T-helper 1 cell treated with Interleukin-12 subunit alpha and Interleukin-12 subunit beta and Interleukin-4 antibody, amounts not matched to agents 30 μg/mL and 1 μg/mL, for 36 hours (primary cell): ENCODE data around the gene SPATA13.
"Not testable (repeated sequence)": the region's sequence is repeated elsewhere in the genome, so short reads cannot be mapped to it uniquely, and the experiment has no call there.

Experiments used
- H3K27ac Mint-ChIP-seq: one replicate; pipeline ENCODE4 v1.8.0; 2021; ENCODE audit warnings: mild to moderate bottlenecking, mixed read lengths
- H3K27me3 Mint-ChIP-seq: one replicate; pipeline ENCODE4 v1.8.0; 2021; ENCODE audit warnings: low read depth, mixed read lengths
- H3K36me3 Mint-ChIP-seq: one replicate; pipeline ENCODE4 v1.8.0; 2021; ENCODE audit warnings: low read depth, mixed read lengths
- H3K4me1 Mint-ChIP-seq: one replicate; pipeline ENCODE4 v1.8.0; 2021; ENCODE audit warnings: low read depth, mixed read lengths
- H3K4me3 Mint-ChIP-seq: one replicate; pipeline ENCODE4 v1.8.0; 2021; ENCODE audit warnings: mild to moderate bottlenecking, moderate library complexity, mixed read lengths
- H3K9me3 Mint-ChIP-seq: one replicate; pipeline ENCODE4 v1.8.0; 2021; ENCODE audit warnings: mixed read lengths

Gene SPATA13

DNA sequence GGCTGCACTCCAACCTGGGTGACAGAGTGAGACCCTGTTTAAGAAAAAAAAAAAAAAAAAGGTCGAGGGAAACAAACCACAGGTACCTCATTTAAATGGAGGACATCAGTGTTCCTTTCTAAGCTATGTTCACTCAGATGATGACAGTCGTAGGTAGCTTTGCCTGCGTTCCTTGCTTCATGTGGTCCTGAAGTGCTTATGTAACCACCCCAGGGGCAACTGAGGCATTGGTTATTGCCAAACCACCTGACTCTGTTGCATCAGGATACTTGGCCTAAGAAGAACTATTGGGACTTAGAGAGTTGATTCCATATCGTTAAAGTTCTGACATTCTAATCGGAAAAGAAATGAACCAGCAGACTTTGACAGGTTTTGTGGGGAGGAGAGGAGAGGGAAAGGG, 51.7 kb downstream of the SPATA13 start:
- H3K9me3 Mint-ChIP-seq = no peaks in the 10 kb centered on the region
- H3K27me3 Mint-ChIP-seq = no peaks in the 10 kb centered on the region
- H3K36me3 Mint-ChIP-seq = no peaks in the 10 kb centered on the region
- H3K27ac Mint-ChIP-seq = no peak overlapping the region
- no peak overlapping the region for H3K4me3 Mint-ChIP-seq
- peaks cover 31% of the 10 kb centered on the region for H3K4me1 Mint-ChIP-seq

DNA sequence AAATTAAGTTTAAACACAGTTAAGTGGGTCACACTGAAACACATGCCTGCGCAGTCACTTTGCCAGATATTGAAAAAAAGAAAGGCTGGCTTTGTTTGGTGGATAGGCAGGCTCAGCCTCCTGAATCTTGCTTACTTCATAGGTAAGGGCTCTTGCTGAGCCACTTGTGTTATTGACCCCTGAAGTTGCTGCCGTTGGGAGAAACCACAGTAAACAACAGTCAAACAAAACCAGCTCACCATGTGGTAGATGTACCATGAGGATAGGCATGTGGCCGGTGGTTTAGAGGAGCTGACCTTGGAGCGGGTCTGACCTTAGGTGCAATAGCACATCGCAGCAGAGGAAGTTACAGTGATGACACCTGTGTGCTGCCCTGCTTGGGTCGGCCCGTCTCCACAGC, 52.2 kb downstream of the SPATA13 start:
- peaks cover 35% of the 10 kb centered on the region for H3K4me1 Mint-ChIP-seq
- no peaks in the 10 kb centered on the region for H3K36me3 Mint-ChIP-seq
- H3K27me3 Mint-ChIP-seq = no peaks in the 10 kb centered on the region
- no peak overlapping the region for H3K4me3 Mint-ChIP-seq
- no peaks in the 10 kb centered on the region for H3K9me3 Mint-ChIP-seq
- no peak overlapping the region for H3K27ac Mint-ChIP-seq

DNA sequence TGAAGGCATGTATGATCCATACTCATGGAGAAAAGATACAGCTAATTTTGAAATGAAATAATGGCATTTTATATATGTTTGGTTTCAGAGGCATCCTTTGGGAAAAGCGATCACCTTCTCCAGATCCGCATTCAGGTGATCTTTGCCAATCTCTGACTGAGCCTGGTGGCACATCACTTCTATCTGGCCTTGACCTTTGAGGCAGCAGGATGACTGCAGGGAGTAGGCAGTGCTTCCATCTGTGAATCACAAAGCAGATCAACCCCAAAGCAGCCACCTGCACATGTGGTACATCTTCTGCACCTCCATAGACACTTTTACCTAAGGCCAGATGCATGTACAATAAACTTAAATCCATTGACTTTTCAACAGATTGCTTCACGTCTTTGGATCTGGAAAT, 53.4 kb downstream of the SPATA13 start:
- H3K36me3 Mint-ChIP-seq = peaks cover under 1% of the 10 kb centered on the region
- H3K27me3 Mint-ChIP-seq = no peaks in the 10 kb centered on the region
- H3K9me3 Mint-ChIP-seq = no peaks in the 10 kb centered on the region
- H3K4me3 Mint-ChIP-seq = no peak overlapping the region
- no peak overlapping the region for H3K27ac Mint-ChIP-seq
- H3K4me1 Mint-ChIP-seq = peaks cover 37% of the 10 kb centered on the region

GRCh38 chr13:24214528-24214927, 54.0 kb downstream of the SPATA13 start:
- H3K36me3 Mint-ChIP-seq = peaks cover 2% of the 10 kb centered on the region
- no peak overlapping the region for H3K27ac Mint-ChIP-seq
- peaks cover 40% of the 10 kb centered on the region for H3K4me1 Mint-ChIP-seq
- H3K27me3 Mint-ChIP-seq = no peaks in the 10 kb centered on the region
- no peak overlapping the region for H3K4me3 Mint-ChIP-seq
- H3K9me3 Mint-ChIP-seq = no peaks in the 10 kb centered on the region

DNA sequence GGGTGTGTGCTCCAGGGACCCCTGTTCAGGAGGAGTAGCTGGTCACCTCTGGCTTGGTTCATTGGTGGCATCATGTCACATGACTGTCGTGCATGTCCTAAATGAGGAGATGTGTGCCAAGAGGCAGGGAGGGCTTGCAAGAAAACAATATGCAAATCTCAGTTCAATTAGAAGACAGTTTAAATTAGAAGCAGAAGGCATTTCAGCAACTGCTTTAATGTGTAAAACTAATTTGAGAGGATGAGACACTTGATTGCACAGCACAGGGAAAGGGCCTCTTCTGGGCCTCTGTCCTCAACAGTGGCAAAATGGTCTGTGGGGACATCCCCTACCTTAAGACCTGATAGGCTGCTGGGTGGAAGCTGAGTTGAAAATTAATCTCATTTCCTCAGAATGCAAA, 54.6 kb downstream of the SPATA13 start:
- Mint-ChIP-seq H3K36me3 (peaks cover 2% of the 10 kb centered on the region), H3K27me3 (no peaks in the 10 kb centered on the region), H3K4me3 (no peak overlapping the region), H3K9me3 (no peaks in the 10 kb centered on the region), H3K27ac (no peak overlapping the region), H3K4me1 (peaks cover 43% of the 10 kb centered on the region)

GRCh38 chr13:24215732-24216131, 55.2 kb downstream of the SPATA13 start:
- peaks cover 43% of the 10 kb centered on the region for H3K4me1 Mint-ChIP-seq
- H3K27me3 Mint-ChIP-seq = no peaks in the 10 kb centered on the region
- H3K27ac Mint-ChIP-seq = no peak overlapping the region
- no peaks in the 10 kb centered on the region for H3K9me3 Mint-ChIP-seq
- H3K4me3 Mint-ChIP-seq = no peak overlapping the region
- H3K36me3 Mint-ChIP-seq = peaks cover 2% of the 10 kb centered on the region

- H3K4me1 Mint-ChIP-seq = peaks cover 43% of the 10 kb centered on the region
- H3K27me3 Mint-ChIP-seq = no peaks in the 10 kb centered on the region
- H3K36me3 Mint-ChIP-seq = peaks cover 2% of the 10 kb centered on the region
- H3K27ac Mint-ChIP-seq = no peak overlapping the region
- H3K9me3 Mint-ChIP-seq = no peaks in the 10 kb centered on the region
- H3K4me3 Mint-ChIP-seq = no peak overlapping the region
These were observed 55.7 kb downstream of the SPATA13 start for GRCh38 chr13:24216176-24216575.

GRCh38 chr13:24216779-24217178, 56.3 kb downstream of the SPATA13 start:
- H3K9me3 Mint-ChIP-seq, H3K4me3 Mint-ChIP-seq, H3K27me3 Mint-ChIP-seq, H3K36me3 Mint-ChIP-seq: not testable (repeated sequence)
- peak overlapping the region; percentile 23 for H3K27ac Mint-ChIP-seq
- H3K4me1 Mint-ChIP-seq = peaks cover 43% of the 10 kb centered on the region

- H3K27me3 Mint-ChIP-seq = no peaks in the 10 kb centered on the region
- H3K36me3 Mint-ChIP-seq = peaks cover 2% of the 10 kb centered on the region
- H3K4me3 Mint-ChIP-seq = no peak overlapping the region
- H3K27ac Mint-ChIP-seq = peak overlapping the region; percentile 58
- no peaks in the 10 kb centered on the region for H3K9me3 Mint-ChIP-seq
- H3K4me1 Mint-ChIP-seq = peaks cover 43% of the 10 kb centered on the region
These were observed 57.2 kb downstream of the SPATA13 start for GRCh38 chr13:24217601-24218281.

DNA sequence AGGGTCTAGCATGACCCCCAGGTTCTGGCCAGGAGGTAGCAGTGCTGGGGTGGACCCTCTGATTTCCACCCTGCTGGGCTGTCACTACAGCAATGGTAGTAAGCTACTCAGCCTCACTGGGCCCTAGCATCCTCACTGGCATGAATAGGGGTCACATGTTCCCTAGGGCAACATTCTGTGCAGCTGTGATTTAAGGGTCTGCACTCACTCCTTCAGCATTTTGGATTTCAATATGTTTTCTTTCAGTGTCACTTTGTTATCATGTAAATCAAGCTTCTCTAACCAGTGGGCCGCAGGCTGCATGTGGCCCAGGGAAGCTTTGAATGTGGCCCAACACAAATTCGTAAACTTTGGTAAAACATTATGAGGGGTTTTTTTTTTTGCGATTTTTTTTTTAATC, 57.8 kb downstream of the SPATA13 start:
- Mint-ChIP-seq H3K36me3 (peaks cover 2% of the 10 kb centered on the region), H3K27me3 (no peaks in the 10 kb centered on the region), H3K4me1 (peaks cover 42% of the 10 kb centered on the region), H3K27ac (no peak overlapping the region), H3K9me3 (no peaks in the 10 kb centered on the region), H3K4me3 (no peak overlapping the region)

DNA sequence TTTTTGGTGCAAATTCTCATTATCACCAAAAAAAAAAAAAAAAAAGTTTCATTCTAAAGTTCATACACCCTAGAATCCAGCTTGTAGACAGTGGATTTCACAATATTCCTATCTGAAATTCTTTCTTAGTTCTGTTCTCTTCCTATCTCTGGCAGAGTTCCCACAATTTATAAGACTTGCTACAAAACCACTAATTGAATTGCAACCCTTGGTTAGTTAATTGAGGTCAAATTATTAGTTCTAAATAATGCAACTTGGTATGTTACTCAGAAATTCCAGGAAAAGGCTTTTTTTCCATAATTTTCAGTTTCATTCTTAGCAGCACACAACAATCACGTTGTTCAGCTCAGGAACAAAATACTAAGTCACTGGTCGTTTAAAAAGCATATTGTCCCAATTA, 58.5 kb downstream of the SPATA13 start:
- no peak overlapping the region for H3K4me3 Mint-ChIP-seq
- no peaks in the 10 kb centered on the region for H3K9me3 Mint-ChIP-seq
- H3K4me1 Mint-ChIP-seq = peaks cover 42% of the 10 kb centered on the region
- no peak overlapping the region for H3K27ac Mint-ChIP-seq
- H3K27me3 Mint-ChIP-seq = no peaks in the 10 kb centered on the region
- H3K36me3 Mint-ChIP-seq = peaks cover 2% of the 10 kb centered on the region

DNA sequence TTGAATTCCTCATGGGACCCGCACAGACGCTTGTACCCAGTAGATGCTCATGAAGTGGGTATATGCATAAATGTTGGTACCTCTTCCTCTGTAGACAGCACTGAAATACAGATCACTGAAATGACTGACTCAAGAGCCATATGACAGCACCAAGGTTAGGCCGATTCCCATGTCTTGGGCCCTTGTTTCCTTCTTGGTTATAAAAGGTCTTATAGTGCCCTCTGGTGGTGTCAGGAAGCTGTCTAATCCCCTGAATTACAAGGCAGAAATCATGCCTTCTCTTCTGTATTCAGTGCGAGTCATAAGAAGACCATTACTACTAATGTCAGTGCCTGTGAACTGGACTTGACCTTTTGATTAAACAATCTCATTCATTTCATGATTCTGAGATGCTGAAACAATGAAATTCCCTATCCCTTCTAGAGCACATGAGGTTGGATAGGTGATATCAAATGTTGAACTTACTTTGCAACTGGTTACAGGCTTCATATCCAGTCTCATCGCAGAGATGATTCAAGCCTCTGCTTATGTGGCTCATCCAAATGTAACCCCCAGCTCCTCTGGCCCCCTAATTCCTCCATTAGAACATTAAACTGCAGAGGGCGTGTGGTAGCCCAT, 59.7 kb downstream of the SPATA13 start:
- no peaks in the 10 kb centered on the region for H3K27me3 Mint-ChIP-seq
- peaks cover 47% of the 10 kb centered on the region for H3K4me1 Mint-ChIP-seq
- no peaks in the 10 kb centered on the region for H3K9me3 Mint-ChIP-seq
- no peak overlapping the region for H3K27ac Mint-ChIP-seq
- peaks cover 2% of the 10 kb centered on the region for H3K36me3 Mint-ChIP-seq
- H3K4me3 Mint-ChIP-seq = no peak overlapping the region

GRCh38 chr13:24221007-24221406, 60.5 kb downstream of the SPATA13 start:
- Mint-ChIP-seq H3K9me3 (no peaks in the 10 kb centered on the region), H3K4me1 (peaks cover 45% of the 10 kb centered on the region), H3K36me3 (peaks cover 2% of the 10 kb centered on the region), H3K27ac (no peak overlapping the region), H3K27me3 (no peaks in the 10 kb centered on the region), H3K4me3 (no peak overlapping the region)

DNA sequence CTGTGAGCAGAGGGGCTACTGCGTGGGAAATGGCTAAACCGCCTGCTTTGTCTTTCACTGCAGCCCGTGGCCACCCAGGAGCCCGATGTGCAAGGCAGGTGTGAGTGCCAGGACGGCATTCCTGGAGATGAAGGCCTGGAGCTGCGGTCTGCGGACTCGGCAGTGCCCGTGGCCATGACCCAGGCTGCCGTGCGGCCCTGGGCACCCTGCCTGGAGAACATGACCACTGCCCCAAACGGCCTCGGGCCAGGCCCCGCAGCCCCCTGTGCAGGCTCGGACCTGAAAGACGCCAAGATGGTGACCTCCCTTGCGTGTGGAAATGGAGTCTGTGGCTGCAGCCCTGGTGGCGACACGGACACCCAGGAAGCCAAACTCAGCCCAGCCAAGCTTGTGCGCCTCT, 62.2 kb downstream of the SPATA13 start:
- Mint-ChIP-seq H3K4me3 (no peak overlapping the region), H3K9me3 (no peaks in the 10 kb centered on the region), H3K36me3 (peaks cover 2% of the 10 kb centered on the region), H3K4me1 (peaks cover 28% of the 10 kb centered on the region), H3K27me3 (no peaks in the 10 kb centered on the region), H3K27ac (no peak overlapping the region)

DNA sequence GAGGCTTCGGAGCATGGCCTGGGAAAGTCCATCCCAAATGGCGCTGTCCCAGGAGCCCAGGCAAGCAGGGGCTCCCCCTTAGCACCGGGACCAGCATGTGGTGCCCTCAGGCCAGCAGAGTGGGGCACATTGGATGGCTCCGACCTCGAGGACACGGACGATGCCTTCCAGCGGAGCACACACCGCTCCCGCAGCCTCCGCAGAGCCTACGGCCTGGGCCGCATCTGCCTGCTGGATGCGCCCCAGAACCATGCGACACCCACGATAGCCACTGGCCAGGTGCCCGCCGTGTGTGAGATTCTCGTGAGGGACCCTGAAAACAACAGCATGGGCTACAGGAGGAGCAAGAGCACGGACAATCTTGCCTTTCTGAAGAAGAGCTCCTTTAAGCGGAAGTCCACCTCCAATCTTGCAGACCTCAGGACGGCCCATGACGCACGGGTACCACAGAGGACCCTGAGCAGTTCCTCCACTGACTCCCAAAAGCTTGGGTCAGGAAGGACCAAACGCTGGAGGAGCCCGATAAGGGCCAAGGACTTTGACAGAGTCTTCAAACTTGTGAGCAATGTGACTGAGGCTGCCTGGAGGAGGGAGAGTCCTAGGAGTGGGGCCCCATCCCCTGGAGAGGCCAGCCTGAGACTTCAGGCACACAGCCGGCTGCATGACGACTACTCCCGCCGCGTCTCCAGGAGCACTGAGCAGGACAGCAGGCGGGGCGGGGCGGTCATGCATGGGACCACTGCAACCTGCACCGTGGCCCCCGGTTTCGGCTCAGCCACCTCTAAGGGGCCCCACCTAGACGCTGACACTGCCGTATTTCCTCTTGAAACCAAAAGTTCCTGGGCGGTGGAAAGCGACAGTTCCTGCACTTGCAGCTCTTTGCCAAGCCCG, 63.1 kb downstream of the SPATA13 start:
- Mint-ChIP-seq H3K9me3 (no peaks in the 10 kb centered on the region), H3K27ac (no peak overlapping the region), H3K27me3 (no peaks in the 10 kb centered on the region), H3K36me3 (peaks cover 2% of the 10 kb centered on the region), H3K4me3 (peak overlapping the region; percentile 2), H3K4me1 (peaks cover 22% of the 10 kb centered on the region)
